ENCODE data around the gene MYB.
"Not testable (repeated sequence)": the region's sequence is repeated elsewhere in the genome, so short reads cannot be mapped to it uniquely, and the experiment has no call there.

Gene MYB

DNA sequence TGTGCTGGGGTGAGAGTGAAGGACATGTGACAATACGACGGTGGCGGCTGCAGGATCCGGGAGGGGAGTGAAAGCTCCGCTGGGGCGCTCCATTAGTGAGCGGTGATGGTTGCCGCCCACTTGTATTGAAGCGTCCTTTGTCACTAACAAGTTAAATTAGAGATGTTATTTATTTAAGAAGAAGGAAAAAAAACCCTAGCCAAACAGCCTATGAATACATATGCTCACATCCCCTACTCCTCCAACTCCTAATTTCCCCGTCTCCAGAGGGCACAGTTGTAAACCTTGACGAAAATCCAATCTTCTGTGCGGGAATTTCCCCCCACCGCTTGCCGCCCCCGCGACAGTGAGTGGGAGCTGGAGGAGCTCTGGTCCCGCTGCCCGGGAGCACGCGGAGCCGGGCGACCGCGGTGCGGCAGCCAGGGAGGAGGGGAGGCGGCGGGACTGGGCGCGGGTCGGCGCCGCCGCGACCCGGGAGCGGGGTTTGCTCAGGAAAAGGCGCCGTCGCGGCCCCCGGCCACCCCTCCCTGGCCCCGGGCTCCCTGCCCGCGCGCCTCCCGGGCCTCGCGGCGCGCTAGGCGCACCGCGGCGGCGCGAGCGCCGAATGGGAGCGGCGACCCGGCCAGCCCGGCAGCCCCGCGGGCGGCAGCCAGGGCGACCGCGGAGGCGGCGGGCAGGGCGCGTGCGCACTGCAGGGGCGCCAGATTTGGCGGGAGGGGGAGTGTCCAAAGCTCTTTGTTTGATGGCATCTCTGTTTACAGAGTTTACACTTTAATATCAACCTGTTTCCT is at the start of gene MYB:
Gene MYB, plus strand, starts transcription at position 767 of the 791 bp plus-strand sequence. CDS start 206 bp downstream, outside the sequence.
- DNase-seq (ENCODE audit: low read depth) = no peak

DNA sequence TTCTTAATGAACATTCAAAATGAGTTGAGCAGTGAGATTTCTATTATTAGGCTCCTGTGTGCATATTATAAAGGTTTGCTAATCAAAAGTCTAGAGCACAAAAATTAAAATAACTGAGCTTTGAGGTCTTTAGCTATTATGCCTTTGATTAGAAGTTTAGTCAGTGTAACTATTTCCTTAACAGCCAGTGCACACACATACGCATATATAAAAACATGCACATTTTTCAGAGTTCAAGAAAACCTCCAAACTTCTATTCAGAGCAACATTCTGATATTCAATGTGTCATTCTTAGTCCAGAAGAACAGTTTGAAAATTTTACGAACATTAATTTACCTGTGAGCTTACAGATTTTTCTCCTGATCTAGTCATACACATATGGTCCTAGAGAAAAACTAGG is 48.3 kb upstream of the MYB start:
- DNase-seq (ENCODE audit: low read depth) = no peak

DNA sequence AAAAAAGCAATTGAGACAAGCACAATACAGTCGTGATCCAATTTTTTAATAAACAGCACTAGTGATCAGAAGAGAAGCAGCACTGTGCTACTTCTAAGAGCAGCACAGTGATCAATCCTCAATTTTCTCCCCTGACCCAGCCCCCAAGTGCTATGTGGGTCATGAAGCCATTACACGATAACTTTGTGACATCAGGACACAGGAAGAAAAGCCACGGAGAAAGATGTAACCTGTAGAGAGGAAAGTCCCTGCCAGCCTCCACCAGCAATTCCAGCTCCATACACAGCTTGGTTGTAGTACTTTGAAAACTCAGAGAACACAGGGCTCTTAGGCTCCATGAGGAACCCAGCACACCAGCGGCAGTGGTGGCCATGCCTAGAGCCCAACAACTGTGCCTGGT is 45.3 kb upstream of the MYB start:
- no peak for DNase-seq (ENCODE audit: low read depth)

DNA sequence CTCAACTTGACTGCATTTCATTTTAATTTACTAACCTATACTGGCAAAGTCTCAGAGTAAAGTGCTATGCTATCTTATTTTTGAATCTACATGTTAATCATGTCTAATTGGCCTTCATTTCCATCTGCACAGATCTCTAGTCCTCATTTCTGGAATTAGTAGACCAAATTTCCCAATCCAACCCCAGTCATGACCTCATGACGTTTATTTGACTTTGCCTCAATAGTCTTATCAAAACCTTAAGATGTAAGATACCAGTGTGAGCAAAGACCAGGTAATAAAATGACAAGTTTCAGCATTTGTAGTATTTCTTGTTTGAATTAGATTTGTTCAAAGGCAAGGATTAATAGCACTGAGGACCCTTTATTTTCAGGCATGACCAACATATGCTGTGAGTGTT is 43.3 kb upstream of the MYB start:
- DNase-seq (ENCODE audit: low read depth) = no peak

DNA sequence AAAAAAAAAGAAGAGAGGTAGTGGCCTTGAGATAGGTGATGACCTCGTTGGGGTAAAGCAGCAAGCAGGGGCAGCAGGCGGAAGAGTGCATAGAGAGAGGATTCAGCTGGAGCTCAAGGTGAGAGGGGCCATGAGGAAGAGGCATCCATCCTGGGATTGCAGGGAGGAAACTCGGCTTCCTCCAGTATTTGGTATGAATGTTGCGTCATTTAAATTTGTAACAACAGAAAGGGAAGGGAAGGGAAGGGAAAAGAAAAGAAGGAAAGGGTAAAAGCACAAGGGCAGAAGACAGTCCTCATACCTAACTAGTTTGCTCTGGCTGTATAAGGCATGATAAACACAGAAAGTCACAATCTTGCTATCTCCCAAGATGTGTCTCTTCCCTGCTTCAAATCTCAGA is 39.9 kb upstream of the MYB start:
- DNase-seq (ENCODE audit: low read depth) = no peak

DNA sequence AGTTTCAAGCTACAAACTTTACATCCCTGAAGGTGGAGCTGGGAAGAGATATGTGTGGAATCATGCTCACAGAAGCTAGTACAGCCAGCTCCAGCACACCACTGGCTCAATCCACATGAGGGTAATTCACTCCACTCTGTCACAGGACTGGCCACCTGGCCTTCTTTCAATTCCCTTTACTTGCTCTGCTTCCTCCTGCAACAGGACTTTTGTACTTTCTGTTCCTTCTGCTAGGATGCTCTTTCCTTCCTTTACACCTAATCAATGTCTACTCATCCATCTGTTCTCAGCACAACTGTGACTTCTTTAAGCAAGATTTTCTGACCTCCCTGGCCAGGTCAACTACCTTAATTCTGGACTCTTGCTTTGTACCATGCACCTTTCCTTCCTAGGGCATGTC is 39.4 kb upstream of the MYB start:
- DNase-seq (ENCODE audit: low read depth) = no peak

DNA sequence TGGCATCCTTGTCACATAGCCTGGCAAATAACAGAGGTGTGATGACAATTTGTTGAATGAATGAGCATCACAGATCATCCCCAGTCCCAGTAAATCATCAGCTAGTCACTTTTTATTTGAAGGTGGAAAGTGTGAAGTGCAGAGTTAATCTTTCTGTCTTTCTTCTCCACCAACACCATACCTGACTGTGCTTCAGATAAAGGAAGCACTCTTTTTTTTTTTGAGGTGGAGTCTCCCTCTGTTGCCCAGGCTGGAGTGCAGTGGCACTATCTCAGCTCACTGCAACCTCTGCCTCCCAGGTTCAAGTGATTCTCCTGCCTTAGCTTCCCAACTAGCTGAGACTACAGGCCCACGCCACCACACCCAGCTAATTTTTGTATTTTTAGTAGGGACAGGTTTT is 38.9 kb upstream of the MYB start:
- DNase-seq (ENCODE audit: low read depth) = not testable (repeated sequence)

DNA sequence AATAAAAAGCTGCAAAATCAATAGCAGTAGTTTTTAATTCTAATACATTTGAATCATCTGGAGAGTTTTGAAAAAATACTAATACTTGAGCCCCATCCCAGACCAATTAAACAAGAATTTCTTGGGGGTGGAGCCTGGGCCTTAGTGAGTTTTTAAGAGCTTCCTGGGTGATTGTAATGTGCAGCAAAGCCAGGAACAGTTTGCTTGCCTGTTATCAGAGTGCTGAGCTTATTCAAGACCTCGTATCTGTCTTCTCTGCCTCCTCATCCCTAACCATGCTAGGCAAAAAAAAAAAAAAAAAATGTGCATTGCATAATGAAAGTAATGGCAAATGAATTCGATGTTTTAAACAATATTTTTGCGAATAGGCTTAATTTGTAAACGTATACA is 36.4 kb upstream of the MYB start:
- DNase-seq (ENCODE audit: low read depth) = no peak

DNA sequence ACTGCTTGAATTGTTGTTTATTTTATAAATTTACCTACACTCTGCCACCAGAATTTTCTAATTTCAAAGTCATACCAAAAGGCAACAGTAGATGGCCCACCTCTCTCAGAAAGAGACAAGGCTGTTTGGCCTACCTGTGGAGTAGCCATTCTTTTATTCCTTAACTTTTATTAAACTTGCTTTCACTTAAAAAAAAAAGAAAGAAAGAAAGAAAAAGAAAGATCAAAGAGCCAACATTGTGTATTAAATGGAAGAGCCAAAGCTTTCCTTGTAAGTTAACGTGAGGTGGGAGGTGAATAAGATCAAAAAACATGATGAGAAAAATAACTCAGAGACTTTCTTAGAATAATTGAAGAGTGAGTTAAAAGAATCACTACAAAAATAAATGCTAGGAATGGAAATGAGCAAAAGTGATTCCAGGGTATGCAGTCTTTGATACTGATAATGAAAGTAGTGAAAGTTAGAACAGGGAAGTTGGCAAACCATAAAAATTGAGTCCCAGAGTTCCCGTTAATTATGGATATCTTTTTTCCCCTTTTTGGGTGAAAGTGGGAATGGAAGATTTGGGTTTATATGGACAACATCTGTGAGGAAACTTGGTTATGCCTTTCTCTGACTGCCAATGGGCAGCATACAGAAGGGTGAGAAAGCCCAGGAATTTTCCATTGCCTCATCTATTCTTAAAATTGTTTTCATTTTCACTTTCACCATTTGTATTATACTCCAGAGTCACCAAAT is 35.9 kb upstream of the MYB start:
- no peak for DNase-seq (ENCODE audit: low read depth)

DNA sequence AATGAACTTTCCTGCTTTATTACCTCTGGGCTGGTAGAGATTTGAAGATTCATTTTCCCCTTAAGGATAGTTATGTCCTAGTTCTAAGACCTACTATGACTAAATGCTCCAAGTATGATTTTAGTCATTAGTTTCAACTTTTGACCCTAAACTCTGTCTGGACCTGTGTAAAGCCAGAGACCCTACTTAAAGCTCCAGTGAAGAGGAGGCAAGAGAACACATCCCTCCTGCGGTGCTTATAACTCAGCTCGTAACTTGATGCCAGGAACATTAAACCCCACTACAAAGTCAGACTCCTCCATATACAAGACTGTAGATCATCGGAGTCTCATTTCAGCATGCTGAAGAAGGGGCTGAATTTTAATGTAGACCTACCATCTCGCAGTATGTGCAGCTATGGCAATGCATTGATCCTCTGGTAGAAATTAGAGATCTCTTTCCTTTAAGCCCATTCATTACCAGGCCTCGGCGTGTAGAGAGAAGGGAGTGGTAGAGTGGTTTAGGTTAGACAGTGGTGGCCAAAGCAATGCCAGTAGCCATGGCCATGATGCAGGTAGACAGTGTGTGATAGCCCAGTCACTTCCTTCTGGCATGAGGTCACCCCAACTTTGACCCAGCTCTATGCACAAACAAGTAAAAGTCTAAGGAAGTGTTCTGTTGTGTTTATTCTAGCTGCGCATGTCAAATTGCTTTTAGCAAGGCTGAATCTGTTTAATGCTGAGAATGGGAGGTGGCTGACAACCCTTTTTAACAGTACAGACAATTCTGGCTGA is 34.8 kb upstream of the MYB start:
- DNase-seq (ENCODE audit: low read depth) = no peak

DNA sequence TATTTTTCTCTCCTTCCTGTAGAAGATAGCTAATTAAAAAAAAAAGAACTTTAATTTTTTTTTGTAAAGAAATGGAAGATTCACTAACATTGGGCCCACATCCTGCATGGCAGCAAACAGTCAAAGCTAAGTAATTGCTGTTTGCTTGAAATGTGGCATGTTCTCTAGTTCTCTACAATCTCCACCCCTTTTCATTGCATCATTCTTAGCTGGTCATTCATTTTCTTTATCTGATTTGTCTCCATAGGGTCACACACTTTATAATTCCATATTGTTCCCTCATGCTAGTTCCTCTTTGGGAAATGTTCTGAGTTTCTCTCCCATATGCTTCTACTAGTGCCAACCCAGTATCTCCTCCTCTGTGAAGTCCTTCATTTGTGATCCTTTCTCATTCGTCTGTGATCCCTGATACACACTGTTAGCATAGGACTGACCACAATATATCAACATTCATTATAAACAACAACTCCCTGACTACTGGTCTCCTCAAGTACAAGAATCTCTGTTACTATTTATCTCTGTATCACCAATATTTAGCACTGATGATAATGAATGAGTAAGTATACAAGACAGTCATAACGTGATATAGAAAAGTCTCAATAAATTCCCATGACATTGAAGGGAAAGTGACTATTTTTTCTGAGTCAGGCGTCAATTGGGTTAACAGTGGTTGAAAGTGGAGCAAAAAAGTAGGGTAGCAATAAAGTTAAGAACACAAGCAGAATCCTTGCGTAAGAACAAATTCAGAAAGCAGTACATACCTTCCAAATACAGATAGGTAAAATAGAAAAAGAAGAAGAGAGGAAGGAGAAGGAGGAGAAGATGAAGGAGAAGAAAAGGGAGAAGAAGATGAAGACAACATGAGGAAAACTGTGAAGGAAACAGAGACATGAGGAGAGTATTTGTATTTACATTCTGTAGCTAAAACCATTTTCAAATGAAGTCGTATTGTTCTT is 33.2 kb upstream of the MYB start:
- no peak for DNase-seq (ENCODE audit: low read depth)

DNA sequence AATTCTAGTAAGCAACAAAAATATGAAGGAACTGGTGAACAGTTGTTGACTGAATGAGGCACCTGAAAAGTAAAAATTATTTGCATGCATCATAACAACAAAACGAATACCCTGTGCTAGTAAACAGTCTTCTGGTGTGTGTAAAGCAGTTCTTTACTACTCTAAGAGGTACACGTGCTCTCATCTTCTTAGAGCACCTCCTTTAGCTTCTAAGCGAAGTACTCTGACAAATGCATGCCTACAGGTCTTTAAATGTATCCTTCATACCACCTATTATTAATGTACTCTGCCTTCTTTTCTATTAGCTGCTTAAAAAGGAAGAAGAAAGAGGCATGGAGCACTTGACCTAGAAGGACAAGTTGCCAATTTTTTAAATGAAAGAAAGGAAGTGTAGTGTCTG is 32.2 kb upstream of the MYB start:
- no peak for DNase-seq (ENCODE audit: low read depth)

DNA sequence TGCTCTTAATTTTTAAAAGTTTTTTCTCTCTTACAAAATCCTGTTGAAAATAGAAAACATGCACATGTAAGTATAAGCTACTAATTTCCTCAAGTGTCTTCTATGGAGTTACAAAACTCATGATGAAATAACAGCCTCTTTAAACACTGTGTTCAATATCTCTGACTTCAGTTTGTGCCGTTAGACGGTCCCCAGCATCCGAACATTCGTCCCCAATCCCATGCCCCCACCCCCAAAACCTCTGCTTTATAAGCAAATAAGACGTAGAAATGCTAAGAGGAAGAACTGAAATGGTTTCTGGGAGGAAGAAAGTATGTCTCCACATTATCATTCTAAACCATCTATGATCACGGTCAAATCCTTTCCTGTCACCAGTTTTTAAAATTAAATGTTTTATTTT is 31.7 kb upstream of the MYB start:
- DNase-seq (ENCODE audit: low read depth) = no peak

DNA sequence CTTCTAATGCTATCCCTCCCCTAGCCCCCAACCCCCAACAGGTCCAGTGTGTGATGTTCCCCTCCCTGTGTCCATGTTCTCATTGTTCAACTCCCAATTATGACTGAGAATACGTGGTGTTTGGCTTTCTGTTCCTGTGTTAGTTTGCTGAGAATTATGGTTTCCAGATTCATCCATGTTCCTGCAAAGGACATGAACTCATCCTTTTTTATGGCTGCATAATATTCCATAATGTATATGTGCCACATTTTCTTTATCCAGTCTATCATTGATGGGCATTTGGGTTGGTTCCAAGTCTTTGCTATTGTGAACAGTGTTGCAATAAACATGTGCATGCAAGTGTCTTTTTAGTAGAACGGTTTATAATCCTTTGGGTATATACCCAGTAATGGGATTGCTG is 30.6 kb upstream of the MYB start:
- DNase-seq (ENCODE audit: low read depth) = not testable (repeated sequence)

DNA sequence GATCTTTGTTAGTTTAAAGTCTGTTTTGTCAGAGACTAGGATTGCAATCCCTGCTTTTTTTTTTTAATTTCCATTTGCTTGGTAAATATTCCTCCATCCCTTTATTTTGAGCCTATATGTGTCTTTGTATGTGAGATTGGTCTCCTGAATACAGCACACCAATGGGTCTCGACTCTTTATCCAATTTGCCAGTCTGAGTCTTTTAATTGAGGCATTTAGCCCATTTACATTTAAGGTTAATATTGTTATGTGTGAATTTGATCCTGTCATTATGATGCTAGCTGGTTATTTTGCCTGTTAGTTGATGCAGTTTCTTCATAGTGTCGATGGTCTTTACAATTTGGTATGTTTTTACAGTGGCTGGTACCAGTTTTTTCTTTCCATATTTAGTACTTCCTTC is 27.0 kb upstream of the MYB start:
- DNase-seq (ENCODE audit: low read depth) = not testable (repeated sequence)

DNA sequence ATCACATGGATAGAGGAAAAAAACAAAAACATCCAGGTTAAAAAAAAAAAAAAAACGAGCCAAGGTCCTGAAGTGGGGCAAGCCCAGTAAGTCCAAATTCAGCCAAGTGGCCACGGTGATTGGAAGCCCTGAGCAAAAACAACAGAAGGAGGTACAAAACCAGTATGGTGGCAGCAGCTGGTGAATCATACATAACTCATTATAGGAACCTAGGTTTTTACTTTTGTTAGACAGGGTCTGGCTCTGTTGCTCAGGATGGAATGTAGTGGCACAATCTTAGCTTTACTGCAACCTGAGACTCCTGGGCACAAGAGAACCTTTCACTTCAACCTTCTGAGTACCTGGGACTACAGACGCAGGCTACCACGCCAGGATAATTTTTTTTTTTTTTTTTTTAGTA is 22.7 kb upstream of the MYB start:
- no peak for DNase-seq (ENCODE audit: low read depth)

DNA sequence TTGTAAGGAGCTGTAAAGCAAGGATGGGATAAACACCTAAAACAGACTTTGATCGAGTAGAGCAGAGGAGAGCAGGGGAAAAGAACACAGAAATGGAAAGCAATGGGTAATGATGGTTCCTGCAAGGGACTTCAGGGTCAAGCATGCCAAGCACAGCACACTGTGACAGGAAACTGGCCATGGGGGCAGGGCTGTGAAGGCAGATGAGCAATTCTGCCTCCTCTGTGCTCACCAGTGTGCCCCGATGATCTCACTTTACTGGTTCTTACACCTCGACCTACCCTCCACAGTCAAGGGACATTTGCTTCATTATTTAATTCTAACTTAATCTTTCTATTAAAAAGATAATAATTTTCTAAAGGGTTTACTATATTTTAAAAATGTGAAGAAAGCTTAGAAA is 21.6 kb upstream of the MYB start:
- DNase-seq (ENCODE audit: low read depth) = no peak

DNA sequence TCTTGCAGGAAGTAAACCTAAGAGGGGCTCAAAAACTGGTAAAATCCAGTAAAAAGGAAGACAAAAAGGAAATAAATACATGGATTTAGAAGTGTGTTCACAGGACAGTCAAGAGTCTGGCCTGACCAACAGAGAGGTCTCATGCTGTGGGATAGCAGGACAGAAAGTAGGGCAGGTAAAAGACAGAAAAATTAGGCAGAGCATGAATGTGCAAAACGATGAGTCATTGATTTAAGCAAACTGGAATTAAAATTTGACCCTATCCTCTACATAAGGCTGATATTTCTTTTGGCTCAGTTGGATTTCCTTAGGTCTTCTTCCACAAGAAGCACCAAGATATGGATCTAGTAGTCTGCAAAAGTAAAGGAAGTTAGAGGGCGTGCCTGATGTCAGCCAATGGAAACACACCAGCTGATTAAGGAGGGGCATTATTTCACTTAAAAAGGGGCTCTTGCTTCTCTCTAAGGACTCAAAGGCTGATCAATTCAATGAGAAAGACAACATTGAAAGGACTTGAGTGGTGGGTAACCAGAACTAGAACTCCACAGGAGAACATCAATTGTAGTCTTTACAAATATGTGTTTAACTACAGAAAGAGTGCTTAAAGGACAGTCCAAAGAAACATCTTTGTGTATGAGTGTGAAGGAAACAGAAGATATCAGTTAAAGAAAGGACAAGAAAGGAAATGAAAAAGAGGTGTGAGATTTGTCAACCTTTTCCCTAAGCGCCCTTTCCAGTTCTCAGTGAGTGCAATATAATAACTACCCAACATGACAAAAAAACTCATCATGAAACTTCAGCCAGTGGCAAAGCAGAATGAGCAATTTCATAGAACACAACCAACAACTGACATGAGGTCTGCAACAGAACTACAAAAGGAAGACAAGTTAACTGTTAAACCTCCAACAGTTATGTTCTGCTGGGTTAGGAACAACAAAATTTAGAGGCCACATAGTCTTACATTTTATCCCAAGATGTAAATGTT is 19.4 kb upstream of the MYB start:
- no peak for DNase-seq (ENCODE audit: low read depth)

DNA sequence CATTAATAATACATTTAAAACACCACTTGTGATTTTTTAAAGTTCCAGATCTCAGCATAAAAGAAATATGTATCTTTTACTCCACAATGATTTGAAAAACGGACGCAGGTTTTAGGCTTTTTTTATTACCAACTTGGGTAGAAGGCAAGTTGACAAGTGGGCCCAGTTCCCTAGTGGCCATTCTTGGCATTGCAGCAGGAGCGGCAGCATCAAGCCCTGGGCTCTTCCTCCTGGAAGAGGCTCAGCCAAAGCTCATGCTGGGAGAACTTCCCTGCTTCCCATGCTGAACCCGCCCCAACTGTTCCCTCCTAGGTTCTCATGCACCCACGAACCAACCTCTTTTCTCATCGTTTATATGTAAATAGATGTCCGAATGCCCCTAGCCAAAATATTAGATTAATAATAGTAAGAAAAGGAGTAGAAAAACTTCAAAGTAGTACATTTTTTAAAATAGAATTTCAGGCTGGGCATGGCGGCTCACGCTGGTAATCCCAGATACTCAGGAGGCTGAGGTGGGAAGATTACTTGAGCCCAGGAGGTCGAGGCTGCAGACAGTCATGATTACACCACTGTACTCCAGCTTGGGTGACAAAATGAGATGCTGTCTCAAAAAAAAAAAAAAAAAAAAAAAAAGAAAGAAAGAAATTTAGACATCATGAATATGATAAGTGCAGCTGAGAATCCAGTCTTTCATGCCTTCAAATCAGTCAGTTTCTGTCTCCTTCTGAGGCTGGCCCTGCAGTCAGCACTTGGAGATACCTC is 18.2 kb upstream of the MYB start:
- no peak for DNase-seq (ENCODE audit: low read depth)

DNA sequence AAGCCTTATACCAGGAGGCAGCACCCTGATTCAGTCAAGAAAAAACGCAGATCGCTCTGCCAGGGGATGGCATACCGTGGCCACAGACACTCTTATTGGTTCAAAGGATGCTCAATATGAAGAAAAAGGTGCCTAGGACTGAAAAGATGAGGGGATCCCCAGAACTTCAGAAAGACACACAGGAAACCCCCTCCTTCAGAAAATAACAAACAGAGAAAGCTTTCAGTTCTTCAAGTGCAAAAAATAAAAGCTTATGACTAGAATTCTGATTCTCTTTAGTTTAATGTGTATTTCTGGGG is 17.7 kb upstream of the MYB start:
- DNase-seq (ENCODE audit: low read depth) = no peak

All from fibroblast of the conjunctiva (primary cell).